K562 (cell line): ENCODE data around the gene EFHC1. TPM values are rescaled to one million over a fixed set of nuclear protein-coding genes. Genes with fewer than 3 reads are reported as not detected.
A peak's percentile ranks its signal among the peaks of the same experiment; 100 is the strongest.

Experiments used
- BCOR ChIP-seq: fragments of 450-650 bp; IDR thresholded peaks from 2 replicates; pipeline ENCODE4 v1.6.1; 2016
- CAMTA2 ChIP-seq: fragments of 250-450 bp; sonication (Bioruptor Pico); conservative IDR thresholded peaks from 2 replicates; pipeline ENCODE4 v1.5.1; 2022
- CBFA2T2 ChIP-seq: fragments of 450-650 bp; conservative IDR thresholded peaks from 2 replicates; pipeline ENCODE4 v1.6.1; 2017; ENCODE audit warnings: mild to moderate bottlenecking
- HMG20A ChIP-seq: fragments of 450-650 bp; formaldehyde crosslinking; conservative IDR thresholded peaks from 2 replicates; pipeline ENCODE4 v1.4.0; 2020; ENCODE audit warnings: mild to moderate bottlenecking, mixed read lengths
- MAFG ChIP-seq: fragments of 450-650 bp; conservative IDR thresholded peaks from 2 replicates; pipeline ENCODE4 v1.6.1; 2016; ENCODE audit warnings: missing genetic modification characterization, missing compliant biosample characterization
- MGA ChIP-seq: fragments of 450-650 bp; IDR thresholded peaks from 2 replicates; pipeline ENCODE4 v1.6.1; 2016; ENCODE audit warnings: mild to moderate bottlenecking, moderate library complexity
- MIER1 ChIP-seq: fragments of 450-650 bp; IDR thresholded peaks from 2 replicates; pipeline ENCODE4 v1.6.1; 2016; ENCODE audit warnings: antibody characterized with exemption, mild to moderate bottlenecking, low read depth
- PRPF4 ChIP-seq: fragments of 200-400 bp; formaldehyde crosslinking; IDR thresholded peaks from one replicate; pipeline ENCODE4 v1.6.1; 2017; ENCODE audit warnings: low read length, low read depth, mild to moderate bottlenecking; ENCODE audit not compliant: insufficient read depth, poor library complexity, severe bottlenecking
- PTBP1 ChIP-seq: fragments of 200-400 bp; formaldehyde crosslinking; IDR thresholded peaks from 2 replicates; pipeline ENCODE4 v1.6.1; 2017; ENCODE audit warnings: low read depth, low read length
- SOX6 ChIP-seq: fragments of 450-650 bp; IDR thresholded peaks from 2 replicates; pipeline ENCODE4 v1.6.1; 2014; ENCODE audit warnings: mild to moderate bottlenecking
- THRAP3 ChIP-seq: fragments of 450-650 bp; IDR thresholded peaks from 2 replicates; pipeline ENCODE4 v1.6.1; 2016; ENCODE audit warnings: mild to moderate bottlenecking, inconsistent platforms, borderline replicate concordance
- ZNF57 ChIP-seq: fragments of 450-650 bp; formaldehyde crosslinking; IDR thresholded peaks from 2 replicates; pipeline ENCODE4 v1.4.0; 2020; ENCODE audit warnings: mild to moderate bottlenecking, moderate library complexity
- polyA plus RNA-seq, 8 experiments: library from polyadenylated mRNA; depleted of rRNA in 4 of 8; stranded (reverse) in 5 of 8; unstranded in 3 of 8; fragments of >200 nt; fragmentation: Nextera tagmentation in 2 of 8; fragmentation: Illumina TruSeq in 1 of 8; extraction: Ambion mirVana in 2 of 8; extraction: Trizol in 1 of 8; gene quantifications; 2 replicates each; pipeline versions ENCODE4 v1.2.1 to v1.2.3, GENCODE V29; 2011 to 2014; ENCODE audit warnings: inconsistent platforms in 1 of 8, missing spikeins in 1 of 8
- total RNA-seq, 7 experiments: library from RNA; depleted of rRNA in 6 of 7; stranded (reverse); fragments of >200 nt in 6 of 7; fragmentation: Illumina TruSeq in 2 of 7; extraction: Trizol in 2 of 7; gene quantifications; 2 replicates each; pipeline versions ENCODE4 v1.2.1 to v1.2.3, GENCODE V29; 2011 to 2021; ENCODE audit warnings: low replicate concordance in 1 of 7
- TF ChIP-seq, protein P1 (sequence below): fragments of 450-650 bp; IDR thresholded peaks from 2 replicates; pipeline ENCODE4 v1.6.1; 2017; ENCODE audit warnings: antibody characterized with exemption, mild to moderate bottlenecking

Gene EFHC1
- total and polyA plus RNA-seq, 9 of the 15 experiments (the other 6 are each of a cell fraction or from before 2014, with no cell fraction given): 9.5 to 31.0 (median 14.9) TPM

GRCh38 chr6:52392944-52393343 is 27.2 kb upstream of the EFHC1 start (continued):
- TF ChIP-seq MGA: no peak
- no peak for TF ChIP-seq HMG20A (CRISPR knock-in tag)
- no peak for TF ChIP-seq MIER1
- no peak for TF ChIP-seq ZNF57
- TF ChIP-seq PRPF4: no peak
- TF ChIP-seq MAFG (tag): 0 out of 2 replicates have a peak, but pooled peaks have one; percentile 4
- TF ChIP-seq THRAP3: no peak
- TF ChIP-seq BCOR: peak; percentile 88
- TF ChIP-seq PTBP1: no peak
- TF ChIP-seq SOX6: 0 out of 2 replicates have a peak, but pooled peaks have one; percentile 8
- no peak for TF ChIP-seq CAMTA2 (CRISPR knock-in tag)
- TF ChIP-seq, protein P1, sequence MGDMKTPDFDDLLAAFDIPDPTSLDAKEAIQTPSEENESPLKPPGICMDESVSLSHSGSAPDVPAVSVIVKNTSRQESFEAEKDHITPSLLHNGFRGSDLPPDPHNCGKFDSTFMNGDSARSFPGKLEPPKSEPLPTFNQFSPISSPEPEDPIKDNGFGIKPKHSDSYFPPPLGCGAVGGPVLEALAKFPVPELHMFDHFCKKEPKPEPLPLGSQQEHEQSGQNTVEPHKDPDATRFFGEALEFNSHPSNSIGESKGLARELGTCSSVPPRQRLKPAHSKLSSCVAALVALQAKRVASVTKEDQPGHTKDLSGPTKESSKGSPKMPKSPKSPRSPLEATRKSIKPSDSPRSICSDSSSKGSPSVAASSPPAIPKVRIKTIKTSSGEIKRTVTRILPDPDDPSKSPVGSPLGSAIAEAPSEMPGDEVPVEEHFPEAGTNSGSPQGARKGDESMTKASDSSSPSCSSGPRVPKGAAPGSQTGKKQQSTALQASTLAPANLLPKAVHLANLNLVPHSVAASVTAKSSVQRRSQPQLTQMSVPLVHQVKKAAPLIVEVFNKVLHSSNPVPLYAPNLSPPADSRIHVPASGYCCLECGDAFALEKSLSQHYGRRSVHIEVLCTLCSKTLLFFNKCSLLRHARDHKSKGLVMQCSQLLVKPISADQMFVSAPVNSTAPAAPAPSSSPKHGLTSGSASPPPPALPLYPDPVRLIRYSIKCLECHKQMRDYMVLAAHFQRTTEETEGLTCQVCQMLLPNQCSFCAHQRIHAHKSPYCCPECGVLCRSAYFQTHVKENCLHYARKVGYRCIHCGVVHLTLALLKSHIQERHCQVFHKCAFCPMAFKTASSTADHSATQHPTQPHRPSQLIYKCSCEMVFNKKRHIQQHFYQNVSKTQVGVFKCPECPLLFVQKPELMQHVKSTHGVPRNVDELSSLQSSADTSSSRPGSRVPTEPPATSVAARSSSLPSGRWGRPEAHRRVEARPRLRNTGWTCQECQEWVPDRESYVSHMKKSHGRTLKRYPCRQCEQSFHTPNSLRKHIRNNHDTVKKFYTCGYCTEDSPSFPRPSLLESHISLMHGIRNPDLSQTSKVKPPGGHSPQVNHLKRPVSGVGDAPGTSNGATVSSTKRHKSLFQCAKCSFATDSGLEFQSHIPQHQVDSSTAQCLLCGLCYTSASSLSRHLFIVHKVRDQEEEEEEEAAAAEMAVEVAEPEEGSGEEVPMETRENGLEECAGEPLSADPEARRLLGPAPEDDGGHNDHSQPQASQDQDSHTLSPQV: no peak
- TF ChIP-seq CBFA2T2: peak; percentile 49
